HUES64 (cell line): ENCODE measurements around the gene NLE1.
A peak's percentile ranks its signal among the peaks of the same experiment; 100 is the strongest.
"Not testable (repeated sequence)": the region's sequence is repeated elsewhere in the genome, so short reads cannot be mapped to it uniquely, and the experiment has no call there.

Source experiments
- H3K27ac ChIP-seq: 2 replicates; pipeline ENCODE4 v1.7.0; 2013; ENCODE audit warnings: low read depth, low read length, inconsistent platforms
- H3K27me3 ChIP-seq: 2 replicates; pipeline ENCODE4 v1.6.1; 2013; ENCODE audit warnings: mild to moderate bottlenecking, low read length; ENCODE audit not compliant: insufficient read depth
- H3K36me3 ChIP-seq: 2 replicates; pipeline ENCODE4 v1.6.1; 2013; ENCODE audit warnings: mild to moderate bottlenecking, low read length; ENCODE audit not compliant: insufficient read depth
- H3K4me1 ChIP-seq: 2 replicates; pipeline ENCODE4 v1.6.1; 2013; ENCODE audit warnings: mild to moderate bottlenecking, low read length, moderate library complexity; ENCODE audit not compliant: insufficient read depth
- H3K4me3 ChIP-seq: 2 replicates; pipeline ENCODE4 v1.5.1; 2013; ENCODE audit warnings: mild to moderate bottlenecking, low read length, moderate library complexity
- H3K9ac ChIP-seq: 2 replicates; pipeline ENCODE4 v1.6.1; 2013; ENCODE audit warnings: mild to moderate bottlenecking, low read depth, low read length
- H3K9me3 ChIP-seq: 2 replicates; pipeline ENCODE4 v1.6.1; 2013; ENCODE audit warnings: low read depth, low read length; ENCODE audit not compliant: insufficient read depth
- WGBS: fragments of 150-250, 120-280 bp; methylation state at CpG from one replicate; pipeline ENCODE4 v1.1.7; 2013; ENCODE audit warnings: missing lambda C conversion rate; 5-methylcytosine and 5-hydroxymethylcytosine counted together

Gene NLE1

DNA sequence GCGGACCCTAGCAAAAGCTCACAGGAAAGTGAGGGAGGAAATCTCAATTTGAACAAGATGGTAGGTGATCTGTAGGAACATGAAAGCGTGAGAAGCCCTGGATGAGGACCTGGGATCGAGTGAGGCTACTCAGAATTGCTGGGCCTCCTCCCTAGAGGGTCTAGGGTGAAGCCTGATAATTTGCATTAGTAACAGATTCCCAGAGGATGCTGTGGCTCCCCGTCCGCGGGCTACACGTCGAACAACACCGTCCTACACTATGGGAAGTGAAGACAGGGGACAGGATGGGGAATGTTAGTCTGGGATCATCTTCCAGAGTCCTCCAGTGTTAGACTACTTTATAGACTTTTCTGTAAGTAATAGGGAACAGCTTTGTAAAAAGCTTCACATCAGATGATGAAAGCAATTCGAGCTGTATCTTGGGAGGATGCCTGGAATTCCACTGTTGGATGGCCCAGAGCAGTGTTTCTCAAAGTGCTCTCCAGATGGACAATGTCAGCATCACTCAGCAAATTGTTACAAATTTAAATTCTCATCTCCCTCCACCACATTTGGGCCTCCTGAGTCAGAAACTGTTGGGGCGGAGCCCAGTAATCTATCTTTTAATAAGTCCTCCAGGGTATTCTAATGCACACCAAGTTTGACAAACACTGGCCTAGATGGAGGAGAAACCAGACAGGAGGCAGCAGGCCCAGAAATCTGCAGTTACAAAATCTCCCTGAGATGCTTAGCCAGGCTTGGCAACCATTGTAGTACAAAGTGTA, 14.2 kb downstream of the NLE1 start:
- Histone ChIP-seq H3K9ac (no peak overlapping the region), H3K27ac (no peak overlapping the region), H3K4me3 (no peak overlapping the region), H3K9me3 (no peaks in the 10 kb centered on the region), H3K27me3 (no peaks in the 10 kb centered on the region), H3K4me1 (no peaks in the 10 kb centered on the region), H3K36me3 (peaks cover 24% of the 10 kb centered on the region)
- 90% methylated on average over 11 of the region's 11 CpGs for WGBS

DNA sequence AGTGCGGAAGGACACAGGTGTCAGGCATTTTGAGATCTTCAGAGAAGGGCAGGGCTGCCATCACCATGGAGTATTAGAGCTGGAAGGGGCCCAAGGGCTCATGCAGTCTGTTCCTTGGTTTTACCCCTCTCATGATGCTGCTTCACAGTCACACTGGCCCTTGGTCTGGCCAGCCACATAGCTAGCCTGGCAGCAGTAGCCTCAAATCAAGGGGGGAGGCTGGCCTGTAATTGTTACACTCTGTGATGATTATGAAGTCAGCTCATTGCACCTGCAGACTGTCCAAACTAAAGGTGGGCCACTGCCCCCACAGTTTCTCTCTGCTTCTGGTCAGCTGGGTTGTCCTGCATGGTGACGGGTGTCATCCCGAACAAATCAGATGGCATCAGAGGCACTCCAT, 20.8 kb downstream of the NLE1 start, which contains the start of gene FNDC8:
TSS of gene FNDC8 (plus strand) at position 301 of the 400 bp plus-strand sequence. CDS start at position 380, 79 bp downstream.
- Histone ChIP-seq H3K27me3 (peaks cover 19% of the 10 kb centered on the region; the same call in 1 of the 2 replicates), H3K36me3 (no peaks in the 10 kb centered on the region), H3K9me3 (no peaks in the 10 kb centered on the region), H3K9ac (no peak within 1 kb of the TSS), H3K27ac (no peak within 1 kb of the TSS), H3K4me3 (no peak within 1 kb of the TSS), H3K4me1 (no peaks in the 10 kb centered on the region; the same call in 1 of the 2 replicates)
- WGBS: 92% methylated on average over 3 of the region's 3 CpGs

GRCh38 chr17:35119370-35120165, 22.5 kb downstream of the NLE1 start, which contains the start of gene RAD51D:
Gene RAD51D, minus strand, starts transcription at chr17:35119860. Its CDS starts 247 bp downstream, at chr17:35119613.
- peaks cover 5% of the 10 kb centered on the region; the same call in 1 of the 2 replicates for H3K4me1 ChIP-seq
- peak within 1 kb of the TSS; percentile 81 for H3K4me3 ChIP-seq
- H3K9ac ChIP-seq: peak within 1 kb of the TSS; percentile 86
- H3K36me3 ChIP-seq: no peaks in the 10 kb centered on the region
- H3K9me3 ChIP-seq: no peaks in the 10 kb centered on the region
- WGBS: under 1% methylated on average over 71 of the region's 72 CpGs
- peaks cover 19% of the 10 kb centered on the region; the same call in 1 of the 2 replicates for H3K27me3 ChIP-seq
- peak within 1 kb of the TSS; percentile 78 for H3K27ac ChIP-seq

DNA sequence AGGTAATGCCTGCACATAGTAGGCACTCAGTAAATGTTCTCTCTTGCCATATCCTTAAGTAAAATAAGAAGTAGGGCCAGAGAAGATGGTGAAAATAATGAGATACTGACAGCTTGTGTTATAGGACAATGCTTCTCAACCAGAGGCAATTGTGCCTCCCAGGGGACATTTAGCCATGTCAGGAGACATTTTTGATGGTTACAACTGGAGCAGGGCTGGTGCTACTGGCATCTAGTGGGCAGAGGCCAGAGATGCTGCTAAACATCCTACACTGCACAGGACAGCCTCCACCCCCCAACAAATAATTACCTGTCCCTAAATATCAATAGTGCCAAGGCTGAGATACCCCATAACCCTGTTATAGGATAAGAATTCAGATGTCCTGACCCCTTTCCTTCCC, 24.1 kb downstream of the NLE1 start:
- Histone ChIP-seq H3K9ac (no peak overlapping the region), H3K4me1 (peaks cover 5% of the 10 kb centered on the region; the same call in 1 of the 2 replicates), H3K4me3 (no peak overlapping the region), H3K27me3 (peaks cover 19% of the 10 kb centered on the region; the same call in 1 of the 2 replicates), H3K9me3 (no peaks in the 10 kb centered on the region), H3K36me3 (no peaks in the 10 kb centered on the region), H3K27ac (no peak overlapping the region)

DNA sequence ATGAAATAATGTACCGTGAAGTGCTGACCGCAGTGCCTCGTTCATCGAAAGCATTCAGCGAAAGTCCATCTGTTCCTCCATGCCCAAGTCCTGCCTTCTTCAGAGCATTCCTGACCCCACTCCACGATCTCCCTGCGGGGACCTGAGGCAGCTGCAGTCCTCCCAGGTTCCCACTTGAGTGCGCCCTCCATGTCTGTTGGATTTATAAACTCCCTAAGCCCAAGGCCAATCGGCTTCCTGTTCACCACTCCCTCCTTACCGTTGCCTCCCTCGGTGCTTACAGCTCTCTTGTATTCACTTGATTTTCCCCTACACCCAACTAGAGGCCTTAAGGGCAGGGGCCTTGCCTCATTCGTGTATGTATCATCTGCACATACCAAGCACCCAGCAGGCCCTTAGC, 25.3 kb downstream of the NLE1 start:
- 79% methylated on average over 12 of the region's 12 CpGs for WGBS
- H3K27me3 ChIP-seq: peaks cover 14% of the 10 kb centered on the region; the same call in 1 of the 2 replicates

GRCh38 chr17:35110791-35111190, 31.3 kb downstream of the NLE1 start:
- not testable (repeated sequence) for H3K4me3 ChIP-seq, H3K9me3 ChIP-seq, H3K36me3 ChIP-seq, H3K4me1 ChIP-seq, H3K27me3 ChIP-seq, H3K27ac ChIP-seq, H3K9ac ChIP-seq
- 95% methylated on average over 17 of the region's 17 CpGs for WGBS

More for the DNA sequence above, 25.3 kb downstream of the NLE1 start:
- Histone ChIP-seq H3K9ac (no peak overlapping the region), H3K9me3 (no peaks in the 10 kb centered on the region), H3K4me3 (no peak overlapping the region), H3K27ac (no peak overlapping the region), H3K36me3 (no peaks in the 10 kb centered on the region), H3K4me1 (peaks cover 5% of the 10 kb centered on the region; the same call in 1 of the 2 replicates)

DNA sequence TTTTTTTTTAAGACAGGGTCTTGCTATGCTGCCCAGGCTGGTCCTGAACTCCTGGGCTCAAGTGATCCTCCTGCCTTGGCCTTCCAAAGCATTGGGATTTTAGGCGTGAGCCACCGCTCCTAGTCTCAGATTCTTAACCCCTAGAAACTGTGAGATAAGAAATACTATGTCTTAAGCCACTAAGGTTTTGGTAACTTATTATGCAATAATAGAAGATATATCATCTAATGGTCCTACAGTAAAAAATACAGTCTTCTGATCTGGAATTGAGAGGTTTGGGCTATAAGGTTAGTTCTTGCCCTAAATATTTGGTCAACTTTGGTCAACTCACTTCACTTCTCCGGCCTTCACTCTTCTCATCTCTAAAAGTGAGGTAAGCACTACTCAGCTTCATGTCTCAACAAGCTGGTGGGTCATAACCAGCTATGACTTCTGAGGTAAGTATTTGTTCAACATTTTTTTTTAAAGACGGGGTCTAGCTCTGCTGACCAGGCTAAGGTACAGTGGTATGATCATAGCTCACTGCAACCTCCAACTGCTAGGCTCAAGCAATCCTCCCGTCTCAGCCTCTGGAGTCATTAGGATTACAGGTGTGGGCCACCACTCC, 37.2 kb downstream of the NLE1 start:
- Histone ChIP-seq H3K27ac (no peak overlapping the region), H3K27me3 (no peaks in the 10 kb centered on the region), H3K9ac (no peak overlapping the region), H3K9me3 (no peaks in the 10 kb centered on the region), H3K36me3 (peaks cover 41% of the 10 kb centered on the region), H3K4me3 (no peak overlapping the region), H3K4me1 (no peaks in the 10 kb centered on the region)
- 95% methylated on average over 5 of the region's 5 CpGs for WGBS

- Histone ChIP-seq H3K9ac (no peak overlapping the region), H3K36me3 (peaks cover 50% of the 10 kb centered on the region), H3K4me3 (no peak overlapping the region), H3K9me3 (no peaks in the 10 kb centered on the region), H3K27ac (no peak overlapping the region), H3K27me3 (no peaks in the 10 kb centered on the region), H3K4me1 (no peaks in the 10 kb centered on the region)
- 93% methylated on average over 5 of the region's 5 CpGs for WGBS
Observed at GRCh38 chr17:35103271-35103670, 38.8 kb downstream of the NLE1 start.

DNA sequence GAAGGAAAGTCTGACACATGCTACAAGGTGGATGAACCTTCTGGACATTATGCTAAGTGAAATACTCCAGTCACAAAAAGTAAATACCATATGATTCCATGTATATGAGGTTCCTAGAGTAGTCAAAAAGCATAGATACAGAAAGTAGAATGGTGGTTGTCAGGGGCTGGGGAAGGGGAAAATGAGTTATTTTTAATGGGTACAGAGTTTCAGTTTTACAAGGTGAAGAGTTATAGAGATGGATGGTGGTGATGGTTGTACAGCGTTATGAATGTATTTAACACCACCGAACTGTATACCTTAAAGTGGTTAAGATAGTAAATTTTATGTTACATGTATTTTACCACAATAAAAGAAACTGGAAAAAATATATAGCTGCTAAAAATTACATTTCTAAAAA, 40.4 kb downstream of the NLE1 start:
- Histone ChIP-seq H3K4me3 (no peak overlapping the region), H3K36me3 (peaks cover 50% of the 10 kb centered on the region), H3K9me3 (no peaks in the 10 kb centered on the region), H3K9ac (no peak overlapping the region), H3K4me1 (no peaks in the 10 kb centered on the region), H3K27ac (no peak overlapping the region), H3K27me3 (no peaks in the 10 kb centered on the region)
- whole genome bisulfite sequencing: 100% methylated on average over 1 of the region's 2 CpGs

DNA sequence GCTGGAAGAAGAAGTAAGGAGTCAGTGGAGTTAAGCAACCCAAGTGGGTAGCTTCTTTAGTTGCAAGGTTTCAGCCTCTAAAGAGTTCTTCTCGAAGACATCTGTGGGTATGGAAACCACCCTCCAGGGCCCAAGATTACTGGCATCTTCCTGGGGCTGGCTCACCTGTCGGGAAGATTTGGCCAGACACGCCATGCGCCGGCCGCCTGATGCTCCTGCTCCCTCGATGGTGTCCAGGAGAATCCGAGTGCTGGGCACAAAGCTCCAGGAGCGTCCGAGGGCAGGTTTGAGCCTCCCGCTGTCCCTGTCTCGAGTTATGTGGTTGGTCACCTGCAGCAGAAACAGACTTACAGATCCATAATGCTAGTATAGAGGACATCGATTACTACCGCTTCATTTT, 41.1 kb downstream of the NLE1 start:
- 97% methylated on average over 14 of the region's 14 CpGs for WGBS
- no peaks in the 10 kb centered on the region for H3K4me1 ChIP-seq
- no peak overlapping the region for H3K9ac ChIP-seq
- H3K27me3 ChIP-seq: no peaks in the 10 kb centered on the region
- no peak overlapping the region for H3K4me3 ChIP-seq
- H3K9me3 ChIP-seq: no peaks in the 10 kb centered on the region
- peaks cover 45% of the 10 kb centered on the region for H3K36me3 ChIP-seq
- H3K27ac ChIP-seq: no peak overlapping the region

- Histone ChIP-seq H3K27me3 (no peaks in the 10 kb centered on the region), H3K4me1 (no peaks in the 10 kb centered on the region), H3K9me3 (no peaks in the 10 kb centered on the region), H3K27ac (no peak overlapping the region), H3K9ac (no peak overlapping the region), H3K4me3 (no peak overlapping the region), H3K36me3 (peaks cover 36% of the 10 kb centered on the region)
- WGBS: 93% methylated on average over 3 of the region's 3 CpGs
Observed at GRCh38 chr17:35099908-35100307, 42.2 kb downstream of the NLE1 start.
